A549 treated with dexamethasone at 1 μM for 4 hours (cell line): ENCODE data around the gene BTF3L4. TPM values are rescaled to one million over a fixed set of nuclear protein-coding genes. Genes with fewer than 3 reads are reported as not detected.

Experiments
- total RNA-seq: library from RNA; stranded (reverse); fragments of 200-300 nt; extraction: Qiagen RNA extraction; gene quantifications from 5 replicates; pipeline ENCODE4 v1.2.3, GENCODE V29; 2022

Gene BTF3L4
- 29.0 to 44.2 TPM (median 30.8 TPM) in 5 replicates for total RNA-seq

DNA sequence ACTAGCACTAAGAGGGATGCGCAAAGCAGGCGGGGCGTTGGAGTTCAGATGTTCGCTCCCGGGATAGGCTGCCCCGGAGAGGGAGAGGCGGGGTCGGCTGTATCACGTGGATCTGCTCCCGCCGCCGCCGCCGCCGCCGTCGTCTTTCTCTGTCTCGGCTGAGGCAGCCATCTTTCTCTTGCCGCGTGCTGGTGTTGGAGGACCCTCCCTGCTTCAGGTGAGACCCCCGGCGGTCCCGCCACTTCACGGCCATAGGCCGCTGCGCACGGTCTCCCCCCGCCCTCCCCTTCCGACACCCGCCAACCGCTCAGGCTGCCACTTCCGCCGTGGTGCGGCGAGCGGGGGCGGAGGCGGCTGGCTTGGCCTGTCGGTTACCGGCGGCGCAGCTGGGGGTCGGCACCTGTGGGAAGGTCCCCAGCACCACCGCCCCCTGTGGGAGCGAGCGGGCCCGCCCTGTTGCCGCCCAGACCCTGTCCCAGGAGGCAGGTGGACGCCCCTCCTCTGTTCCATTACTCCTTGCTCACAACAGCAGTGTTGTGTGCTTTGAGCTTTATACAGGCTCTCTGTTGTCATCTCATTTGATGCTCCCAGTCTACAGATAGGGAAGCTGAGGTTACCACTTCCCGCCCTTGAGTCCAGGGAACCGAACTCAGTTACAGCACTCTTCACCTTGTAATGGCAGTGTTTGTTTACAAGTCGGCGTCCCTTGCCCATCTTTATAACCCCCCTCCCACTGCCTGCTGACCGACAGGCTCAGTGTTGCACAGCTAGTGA is at the start of gene BTF3L4:
Gene BTF3L4, plus strand, starts transcription at position 133 of the 774 bp plus-strand sequence. CDS start 3,553 bp downstream, outside the sequence.

DNA sequence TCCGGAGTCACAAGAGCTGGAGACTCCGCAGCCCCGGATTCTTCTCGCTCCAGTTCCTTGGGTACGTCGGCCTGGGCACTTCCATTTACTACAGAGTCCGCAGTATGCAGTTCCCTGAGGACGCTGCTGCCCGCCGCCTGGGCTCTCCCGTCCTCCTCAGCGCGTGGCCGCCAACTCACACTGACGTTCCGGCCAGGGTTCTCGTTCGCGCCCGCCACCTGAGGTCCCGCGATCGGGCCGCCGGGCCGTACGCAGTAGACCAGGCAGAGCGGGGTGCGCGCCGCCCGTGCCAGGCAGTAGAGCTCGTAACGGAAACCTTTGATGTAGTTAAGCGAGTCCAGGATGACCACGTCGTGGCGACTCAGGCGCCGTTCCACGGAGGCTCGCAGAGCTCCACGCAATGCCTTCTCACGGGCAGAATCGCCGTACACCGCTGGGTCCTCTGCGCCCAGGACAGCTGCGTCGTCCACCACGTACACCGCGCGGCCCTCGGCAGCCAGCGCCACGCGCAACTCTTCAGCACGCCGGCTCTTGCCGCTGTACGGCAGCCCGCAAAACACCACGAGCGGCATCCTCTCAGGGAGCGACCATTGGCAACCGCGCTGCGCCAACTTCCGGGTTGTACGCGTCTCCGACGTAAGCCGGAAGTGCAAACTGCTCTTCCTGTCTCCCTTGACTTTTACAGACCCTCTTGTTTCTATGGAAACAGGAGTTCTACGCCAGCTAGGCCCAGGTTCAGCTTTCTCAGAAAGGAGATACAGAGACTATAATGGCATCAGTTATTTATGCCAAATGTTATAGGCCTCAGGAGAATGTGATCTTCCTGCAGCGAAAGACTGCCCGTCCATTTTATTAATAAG is 22.7 kb upstream of the BTF3L4 start, which contains the start of gene KTI12:
Gene KTI12, minus strand, starts transcription at position 621 of the 860 bp plus-strand sequence. Its CDS starts 49 bp downstream, at position 572.

DNA sequence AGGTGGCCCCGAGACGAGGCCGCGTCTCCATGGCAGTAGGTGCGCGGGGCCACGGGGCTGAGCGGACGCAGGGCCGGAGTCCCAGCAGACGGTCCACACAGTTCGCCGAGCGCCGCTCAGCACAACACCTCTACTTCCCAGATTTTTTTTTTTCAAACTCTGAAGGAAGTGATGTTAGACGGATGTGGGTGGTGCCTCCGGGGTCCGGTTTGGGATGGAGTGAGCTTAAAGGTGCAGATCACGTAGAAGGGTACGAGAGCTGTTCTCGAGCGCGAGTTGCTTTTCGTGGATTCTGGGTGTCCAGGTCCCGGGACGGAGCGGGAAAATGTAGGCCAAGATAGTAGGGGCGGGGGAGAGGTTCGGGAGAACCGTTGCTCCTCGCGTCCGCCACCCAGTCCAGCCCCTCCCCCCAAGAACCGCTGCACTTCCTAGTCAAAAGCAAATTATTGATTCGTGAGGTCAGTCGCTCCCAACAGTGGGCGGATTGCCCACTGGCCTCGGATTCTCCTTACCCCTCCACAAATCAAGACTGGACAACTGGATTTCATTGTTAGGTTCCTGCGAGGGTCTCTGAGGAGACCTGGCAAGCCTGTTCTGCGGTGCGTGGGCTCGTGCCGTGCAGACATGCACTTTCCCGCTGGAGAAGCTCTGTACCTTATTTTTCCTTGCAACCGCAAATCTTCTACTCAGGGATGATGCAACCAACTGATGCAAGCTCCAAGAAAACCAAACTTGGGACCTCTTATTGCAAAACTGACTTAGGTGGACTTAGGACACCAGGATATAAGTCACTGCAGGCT is 829 bp upstream of the BTF3L4 start, which contains the start of gene TXNDC12:
Gene TXNDC12, minus strand, starts transcription at position 126 of the 800 bp plus-strand sequence. Its CDS starts 95 bp downstream, at position 31.

Other genes starting within 250 kb of the BTF3L4 start
- gene NRDC, start 177.6 kb upstream of the BTF3L4 start, total RNA-seq: 68.2 to 87.3 TPM (median 84.9 TPM) in 5 replicates
- gene RAB3B, start 65.6 kb upstream of the BTF3L4 start, total RNA-seq: 5.4 to 8.9 TPM (median 7.4 TPM) in 5 replicates
- gene KTI12, start 22.5 kb upstream of the BTF3L4 start, total RNA-seq: 14.8 to 16.3 TPM (median 16.2 TPM) in 5 replicates
- 32.3 to 43.7 TPM (median 35.7 TPM) in 5 replicates for gene TXNDC12, start 1.1 kb upstream of the BTF3L4 start, total RNA-seq
- 7.9 to 10.0 TPM (median 8.6 TPM) in 5 replicates for gene ZFYVE9, start 85.8 kb downstream of the BTF3L4 start, total RNA-seq